Testis (tissue), 2 donors: ENCODE measurements around the gene MYOT.

Experiments used
- POLR2A ChIP-seq: fragments of 450-650 bp; IDR thresholded peaks from one replicate; pipeline ENCODE4 v1.6.1; 2017; ENCODE audit warnings: antibody characterized with exemption, mild to moderate bottlenecking, moderate library complexity
- TF ChIP-seq, protein P1 (sequence below), 3 experiments: fragments of 450-650 bp in 2 of 3; fragments of 200-600 bp in 1 of 3; sonication (generic) in 1 of 3; IDR thresholded peaks; one replicate each; pipeline ENCODE4 v1.5.1; 2016 to 2019; ENCODE audit warnings: antibody characterized with exemption in 3 of 3, mild to moderate bottlenecking in 2 of 3, moderate library complexity in 1 of 3

DNA sequence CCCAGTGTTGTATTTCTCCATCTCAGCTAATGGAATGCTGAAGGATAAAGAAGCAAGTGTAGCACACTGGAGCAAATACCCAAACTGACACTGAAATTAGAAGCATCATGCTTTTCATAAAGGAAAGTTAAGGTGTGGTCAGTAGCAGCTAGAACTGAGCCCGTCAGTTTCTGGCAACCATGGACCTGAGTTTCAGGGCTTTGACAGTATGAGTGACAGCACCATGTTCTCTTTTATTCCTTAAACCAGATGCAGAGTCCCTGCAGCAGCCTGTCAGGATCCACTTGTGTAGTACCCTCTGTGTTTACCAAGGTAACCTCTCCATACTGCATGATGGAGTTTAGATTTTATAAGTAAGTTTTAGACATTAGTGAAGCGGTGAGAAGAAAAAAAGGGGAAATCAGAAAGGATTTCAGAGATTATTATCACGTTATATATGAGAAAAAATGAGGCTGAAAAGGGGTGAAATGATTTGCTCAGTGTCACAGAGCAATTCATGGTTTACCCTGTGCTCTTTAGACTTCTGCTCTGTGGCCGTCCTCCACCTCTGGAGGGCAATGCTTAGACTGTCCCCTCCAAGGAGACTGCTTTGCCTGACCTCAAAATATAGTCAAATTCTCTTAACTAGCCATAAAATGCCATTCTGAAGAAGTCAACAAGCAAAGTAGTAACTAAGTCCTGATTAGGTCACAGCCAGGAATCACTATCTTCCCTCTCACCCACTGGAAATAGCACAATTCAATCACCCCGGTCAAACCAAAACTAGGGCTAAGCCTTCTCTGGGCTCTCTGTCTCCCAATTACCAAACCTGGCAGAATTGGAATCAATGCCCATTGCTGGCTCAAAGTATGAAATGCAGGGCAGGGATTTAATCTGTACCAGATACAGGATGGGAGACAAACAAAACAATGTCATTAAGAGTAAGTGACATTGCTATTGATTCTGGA is 10.5 kb upstream of the MYOT start:
- TF ChIP-seq, protein P1, sequence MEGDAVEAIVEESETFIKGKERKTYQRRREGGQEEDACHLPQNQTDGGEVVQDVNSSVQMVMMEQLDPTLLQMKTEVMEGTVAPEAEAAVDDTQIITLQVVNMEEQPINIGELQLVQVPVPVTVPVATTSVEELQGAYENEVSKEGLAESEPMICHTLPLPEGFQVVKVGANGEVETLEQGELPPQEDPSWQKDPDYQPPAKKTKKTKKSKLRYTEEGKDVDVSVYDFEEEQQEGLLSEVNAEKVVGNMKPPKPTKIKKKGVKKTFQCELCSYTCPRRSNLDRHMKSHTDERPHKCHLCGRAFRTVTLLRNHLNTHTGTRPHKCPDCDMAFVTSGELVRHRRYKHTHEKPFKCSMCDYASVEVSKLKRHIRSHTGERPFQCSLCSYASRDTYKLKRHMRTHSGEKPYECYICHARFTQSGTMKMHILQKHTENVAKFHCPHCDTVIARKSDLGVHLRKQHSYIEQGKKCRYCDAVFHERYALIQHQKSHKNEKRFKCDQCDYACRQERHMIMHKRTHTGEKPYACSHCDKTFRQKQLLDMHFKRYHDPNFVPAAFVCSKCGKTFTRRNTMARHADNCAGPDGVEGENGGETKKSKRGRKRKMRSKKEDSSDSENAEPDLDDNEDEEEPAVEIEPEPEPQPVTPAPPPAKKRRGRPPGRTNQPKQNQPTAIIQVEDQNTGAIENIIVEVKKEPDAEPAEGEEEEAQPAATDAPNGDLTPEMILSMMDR (IDR thresholded peaks at IDR 0.05) = no peak
- no peak for TF ChIP-seq POLR2A
